KOPT-K1 (cell line): ENCODE measurements around the gene CPED1.

Experiments
- H3K27ac ChIP-seq: fragments of 200-600 bp; sonication (generic); 2 replicates; pipeline ENCODE4 v1.5.1; 2016; ENCODE audit warnings: antibody characterized with exemption, mild to moderate bottlenecking, low read depth, low read length; ENCODE audit not compliant: poor library complexity, severe bottlenecking
- H3K36me3 ChIP-seq: fragments of 200-600 bp; sonication (generic); 2 replicates; pipeline ENCODE4 v1.5.1; 2017; ENCODE audit warnings: antibody characterized with exemption, mild to moderate bottlenecking, low read length, moderate library complexity; ENCODE audit not compliant: insufficient read depth
- H3K9me3 ChIP-seq: fragments of 200-600 bp; sonication (generic); 2 replicates; pipeline ENCODE4 v1.5.1; 2017; ENCODE audit warnings: antibody characterized with exemption, low read length, mild to moderate bottlenecking; ENCODE audit not compliant: insufficient read depth, poor library complexity, severe bottlenecking

The CPED1 gene

DNA sequence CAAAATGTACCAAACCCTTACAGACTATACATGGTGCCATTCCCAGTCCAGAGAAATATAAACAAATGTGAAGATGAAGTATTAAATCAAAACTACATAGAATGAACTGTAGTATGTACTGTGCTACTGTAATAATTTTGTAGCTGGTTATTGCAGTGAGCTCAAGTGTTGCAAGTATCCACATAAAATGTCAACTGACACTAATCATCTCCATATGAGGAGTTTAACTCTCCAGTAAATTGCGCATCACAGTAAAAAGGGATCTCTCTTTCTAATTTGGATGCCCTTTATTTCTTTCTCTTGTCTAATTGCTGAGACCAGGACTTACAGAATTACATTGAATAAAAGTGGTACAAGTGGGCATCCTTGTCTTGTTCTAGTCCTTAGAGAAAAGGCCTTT lies 165.5 kb downstream of the CPED1 start:
- Histone ChIP-seq H3K27ac (no peak overlapping the region), H3K9me3 (no peaks in the 10 kb centered on the region), H3K36me3 (no peaks in the 10 kb centered on the region)

DNA sequence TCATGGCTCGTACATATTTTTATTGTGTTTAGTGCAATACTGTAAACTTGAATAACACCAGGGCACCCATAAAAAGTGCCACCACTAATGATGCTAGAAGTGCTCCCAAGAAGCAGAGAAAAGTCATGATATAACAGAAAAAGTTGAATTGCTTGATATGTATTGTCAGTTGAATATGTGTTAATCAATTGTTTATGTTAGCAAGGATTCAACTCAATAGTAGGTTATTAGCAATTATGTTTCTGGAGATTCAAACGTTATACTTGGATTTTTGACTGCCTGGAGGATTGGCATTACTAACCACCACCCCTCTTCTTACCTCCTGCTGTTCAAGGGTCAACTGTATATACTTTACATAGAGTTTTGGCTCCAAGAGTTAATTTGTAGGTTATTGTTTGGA lies 168.3 kb downstream of the CPED1 start:
- H3K27ac ChIP-seq, result no peak overlapping the region
- no peaks in the 10 kb centered on the region for H3K9me3 ChIP-seq

DNA sequence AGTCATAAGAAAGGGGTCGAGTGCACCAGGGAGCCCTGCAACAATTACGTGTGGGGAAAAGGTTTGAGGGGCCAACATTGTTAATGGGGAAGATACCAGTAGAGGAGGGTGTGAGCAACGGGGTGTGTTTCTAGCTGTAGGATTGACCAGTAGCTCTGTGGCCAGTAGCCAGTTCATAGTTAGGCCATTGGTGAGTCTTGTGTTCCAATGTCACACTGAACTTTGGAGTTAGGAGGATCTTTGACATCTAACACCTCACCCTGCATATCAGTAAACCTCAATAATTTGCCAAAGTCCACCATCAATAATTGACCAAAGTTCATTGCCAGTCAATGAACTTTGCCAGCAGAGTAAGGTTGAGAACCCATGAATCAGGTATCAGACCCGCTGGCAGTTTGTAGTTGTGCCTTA lies 168.8 kb downstream of the CPED1 start:
- Histone ChIP-seq H3K27ac (no peak overlapping the region), H3K36me3 (no peaks in the 10 kb centered on the region), H3K9me3 (no peaks in the 10 kb centered on the region)

More for the DNA sequence above, 168.3 kb downstream of the CPED1 start:
- H3K36me3 ChIP-seq, result no peaks in the 10 kb centered on the region

DNA sequence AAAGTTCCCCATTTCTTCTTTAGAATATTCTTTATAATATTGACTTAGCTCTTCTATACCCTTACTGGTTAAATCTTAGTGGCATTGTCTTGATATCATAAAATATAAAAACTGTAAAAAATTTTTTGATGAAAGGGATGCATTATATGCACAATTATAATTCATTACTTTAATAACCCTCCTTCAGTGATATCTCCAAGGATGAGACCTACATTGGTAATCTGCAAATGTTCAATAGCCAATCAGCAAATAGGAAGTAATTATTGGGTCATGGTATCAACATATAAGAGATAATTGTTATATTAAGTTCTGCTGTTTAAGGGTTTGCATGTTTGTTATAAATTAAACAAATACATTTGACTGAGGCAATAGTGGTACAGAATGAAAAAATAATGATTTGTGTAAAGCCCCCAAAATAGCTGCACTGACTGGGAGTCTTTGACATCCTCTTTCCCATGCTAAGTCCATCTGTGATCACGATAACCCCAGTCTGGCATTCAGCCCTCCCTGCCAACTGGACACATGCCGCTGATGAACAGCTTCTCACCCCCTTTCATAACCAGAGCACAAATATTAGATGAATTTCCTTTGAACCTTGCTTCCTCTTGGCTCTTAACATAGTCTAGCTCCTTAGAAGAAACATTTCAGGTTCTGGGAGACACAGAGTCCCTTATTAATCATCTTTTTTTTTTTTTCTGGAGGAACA lies 169.5 kb downstream of the CPED1 start:
- H3K36me3 ChIP-seq, result no peaks in the 10 kb centered on the region

DNA sequence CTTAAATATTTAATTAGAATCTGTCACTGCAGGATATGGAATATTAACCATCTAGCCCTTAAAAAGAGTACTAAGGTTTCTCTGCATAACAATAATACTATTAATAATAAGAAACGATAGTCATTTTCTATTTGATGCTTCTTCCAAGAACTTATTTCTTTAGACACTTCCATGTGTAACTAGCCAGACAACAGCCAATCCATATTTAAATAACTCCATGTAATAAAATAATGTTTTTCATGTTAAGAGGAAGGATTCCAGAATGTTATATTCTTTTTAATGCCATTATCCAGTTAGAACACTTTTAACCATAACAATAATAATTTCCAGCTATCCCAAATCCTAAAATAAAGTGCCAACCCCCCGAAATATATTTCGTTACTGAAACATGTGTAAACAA lies 170.2 kb downstream of the CPED1 start:
- Histone ChIP-seq H3K27ac (no peak overlapping the region), H3K36me3 (no peaks in the 10 kb centered on the region), H3K9me3 (no peaks in the 10 kb centered on the region)

More for the DNA sequence above, 169.5 kb downstream of the CPED1 start:
- Histone ChIP-seq H3K9me3 (no peaks in the 10 kb centered on the region), H3K27ac (no peak overlapping the region)

DNA sequence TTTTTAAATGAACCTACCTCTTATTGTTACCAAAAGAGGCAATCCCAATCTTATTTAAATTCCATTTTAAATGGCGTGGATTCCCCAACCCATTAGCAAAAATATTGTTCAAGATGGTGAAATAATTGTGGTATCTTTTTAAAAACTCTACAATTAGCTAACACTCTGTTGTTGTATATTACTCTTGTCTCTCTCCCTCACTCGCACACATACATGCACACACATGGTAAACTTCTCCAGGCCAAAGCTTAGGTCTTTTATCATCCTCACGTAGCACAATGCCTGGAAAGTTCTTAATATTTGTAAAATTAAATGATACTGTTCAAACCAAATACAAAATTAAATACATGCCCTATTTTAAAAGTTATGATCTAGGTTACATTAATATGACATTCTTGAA lies 171.0 kb downstream of the CPED1 start:
- H3K36me3 ChIP-seq, result no peaks in the 10 kb centered on the region
- H3K27ac ChIP-seq, result no peak overlapping the region
- no peaks in the 10 kb centered on the region for H3K9me3 ChIP-seq

DNA sequence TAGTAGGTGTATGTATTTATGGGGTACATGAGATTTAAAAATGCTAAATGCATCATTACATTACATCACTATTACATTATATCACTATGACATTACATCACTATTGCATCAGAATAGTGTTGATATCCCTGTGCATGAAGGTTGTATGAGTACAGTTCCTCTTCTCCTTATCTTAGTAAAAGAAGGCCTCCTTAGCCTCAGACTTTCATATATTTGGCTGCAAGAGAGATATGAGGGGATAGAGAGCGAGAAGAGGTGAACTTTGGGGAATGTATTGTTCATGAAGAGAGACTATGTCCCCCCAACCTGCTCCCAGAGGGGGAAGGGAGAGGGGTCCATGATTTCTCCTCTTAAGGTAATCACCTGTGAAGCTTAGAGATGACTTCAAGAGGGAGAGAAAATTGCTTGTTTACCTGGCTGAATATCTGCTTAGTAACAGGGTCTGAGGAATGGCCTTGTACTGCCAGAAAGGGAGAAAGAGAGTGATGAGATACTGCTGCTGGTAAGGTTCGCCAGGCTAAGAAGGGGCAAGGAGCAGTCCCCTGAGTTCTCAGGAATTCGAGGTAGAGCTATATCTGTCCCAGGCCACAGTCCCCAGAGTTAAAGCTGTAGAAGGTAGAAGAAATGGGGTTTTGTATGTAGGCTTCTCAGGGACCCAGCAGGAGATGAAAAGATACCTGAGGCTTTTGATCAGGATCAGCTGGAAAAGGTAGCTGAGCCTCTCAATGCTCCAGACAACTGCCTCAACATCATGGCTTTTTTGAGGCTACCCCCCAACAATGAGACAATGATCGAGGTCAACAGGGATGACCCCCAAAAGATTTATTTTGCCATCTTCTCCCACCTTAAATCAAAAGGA lies 171.9 kb downstream of the CPED1 start:
- H3K27ac ChIP-seq, result no peak overlapping the region
- no peaks in the 10 kb centered on the region for H3K9me3 ChIP-seq
- H3K36me3 ChIP-seq, result no peaks in the 10 kb centered on the region

DNA sequence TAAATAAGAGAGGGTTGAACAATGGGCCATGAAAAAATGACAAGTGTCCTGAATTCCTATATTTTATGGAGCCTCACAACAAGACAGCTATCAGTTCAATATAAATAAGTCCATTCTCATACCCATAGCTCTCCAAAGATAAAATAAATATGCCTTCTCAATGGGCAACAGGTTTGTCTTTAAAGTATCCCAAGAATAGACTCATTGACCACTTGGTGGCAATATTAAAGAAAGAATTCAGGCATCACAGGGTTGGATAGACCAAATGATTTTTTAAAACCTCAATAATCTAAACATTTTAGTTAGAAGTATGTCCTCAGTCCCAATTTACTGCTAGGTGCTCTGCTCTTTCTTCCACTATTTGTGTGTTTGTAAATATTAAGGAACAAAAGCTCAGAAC lies 175.2 kb downstream of the CPED1 start:
- no peak overlapping the region for H3K27ac ChIP-seq
- no peaks in the 10 kb centered on the region for H3K9me3 ChIP-seq
- no peaks in the 10 kb centered on the region for H3K36me3 ChIP-seq

DNA sequence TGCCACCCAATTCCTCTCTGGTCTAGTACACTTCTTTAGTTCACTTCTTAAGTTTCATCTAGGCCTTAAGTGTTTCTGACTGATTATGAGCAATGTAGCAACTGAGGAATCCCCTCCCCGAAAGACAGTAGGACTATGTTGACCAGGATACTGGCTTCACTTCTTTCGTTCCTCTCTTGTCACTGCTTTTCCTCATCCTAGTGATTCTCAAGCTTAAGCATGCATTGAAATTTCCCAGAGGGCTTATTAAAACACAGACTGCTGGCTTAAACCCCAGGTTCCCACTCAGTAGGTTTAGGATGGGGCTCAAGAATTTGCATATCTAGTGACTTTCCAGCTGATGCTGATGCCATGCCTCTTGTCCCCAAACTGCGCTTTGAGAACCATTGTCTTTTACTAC lies 175.7 kb downstream of the CPED1 start:
- H3K36me3 ChIP-seq, result no peaks in the 10 kb centered on the region
- no peak overlapping the region for H3K27ac ChIP-seq
- H3K9me3 ChIP-seq, result no peaks in the 10 kb centered on the region

DNA sequence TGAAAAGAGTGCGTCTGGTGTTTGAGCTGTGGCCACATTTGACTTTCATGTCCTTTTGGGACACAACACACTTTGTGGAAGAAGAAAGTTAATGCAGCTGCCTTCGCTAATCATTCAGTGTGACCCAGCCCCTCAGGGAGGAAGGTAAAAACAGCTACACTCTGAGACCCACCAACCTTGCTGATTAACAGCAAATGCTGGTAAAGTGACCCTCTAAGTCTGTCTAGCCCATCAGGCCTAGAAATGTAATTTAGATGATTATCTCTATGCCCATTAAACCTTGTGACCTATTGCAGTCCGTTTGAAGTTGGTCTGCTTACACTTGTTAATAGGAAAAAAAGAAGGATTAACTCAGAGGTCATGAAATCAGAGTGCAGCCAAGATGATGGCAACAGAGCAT lies 178.4 kb downstream of the CPED1 start:
- no peaks in the 10 kb centered on the region for H3K36me3 ChIP-seq
- no peaks in the 10 kb centered on the region for H3K9me3 ChIP-seq
- no peak overlapping the region for H3K27ac ChIP-seq

DNA sequence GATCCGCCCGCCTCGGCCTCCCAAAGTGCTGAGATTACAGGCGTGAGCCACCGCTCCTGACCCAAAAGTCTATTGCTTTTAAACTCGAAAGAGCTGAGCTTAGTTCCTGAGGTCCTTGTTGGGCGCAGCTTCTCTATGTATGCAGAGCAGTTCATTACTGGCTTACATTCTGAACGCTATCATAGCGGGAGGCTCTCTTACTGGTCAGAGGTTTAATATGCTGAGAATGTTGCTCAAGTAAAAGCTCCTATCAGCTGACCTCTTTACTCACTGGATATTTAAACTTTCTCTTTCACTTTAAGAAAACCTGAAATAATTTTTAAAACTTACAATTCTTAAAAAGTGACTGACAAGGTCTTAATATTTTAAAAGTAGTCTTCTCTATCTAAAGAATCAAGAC lies 179.5 kb downstream of the CPED1 start:
- Histone ChIP-seq H3K9me3 (no peaks in the 10 kb centered on the region), H3K27ac (no peak overlapping the region), H3K36me3 (no peaks in the 10 kb centered on the region)

DNA sequence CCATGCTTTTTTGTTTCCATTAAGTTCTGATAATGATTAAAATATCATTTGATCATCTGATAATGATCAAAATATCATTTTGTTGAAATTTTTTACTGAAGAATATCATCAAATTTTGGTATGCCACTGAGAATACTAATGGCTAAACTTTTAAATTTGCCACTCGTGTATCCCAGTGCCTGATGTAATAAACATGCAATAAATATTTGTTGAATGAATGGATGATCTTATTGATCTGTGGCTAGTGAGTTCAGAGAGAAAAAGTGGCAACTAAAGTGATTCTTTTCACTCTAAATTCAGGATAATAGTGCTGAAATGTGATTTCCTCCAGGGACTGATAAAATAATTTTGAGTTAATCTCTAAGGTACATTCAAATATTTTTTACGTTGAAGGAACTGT lies 181.0 kb downstream of the CPED1 start:
- Histone ChIP-seq H3K27ac (no peak overlapping the region), H3K9me3 (no peaks in the 10 kb centered on the region), H3K36me3 (no peaks in the 10 kb centered on the region)

DNA sequence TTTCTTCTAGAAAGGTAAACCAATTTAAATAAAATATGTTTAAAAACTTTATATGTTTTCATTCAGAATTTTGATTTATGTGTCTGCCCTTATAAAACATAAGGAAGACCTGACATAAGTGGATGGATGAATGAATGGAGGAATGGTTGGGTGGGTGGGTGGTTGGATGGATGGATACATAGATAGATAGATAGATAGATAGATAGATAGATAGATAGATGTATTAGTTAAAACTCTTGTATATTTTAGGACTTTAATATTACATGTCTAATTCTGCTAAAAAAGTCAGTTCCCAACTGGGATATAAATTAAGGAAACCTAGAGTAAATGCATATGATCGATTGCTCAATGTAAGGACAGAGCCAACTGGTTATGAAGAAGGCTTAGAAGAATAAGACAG lies 184.0 kb downstream of the CPED1 start:
- H3K9me3 ChIP-seq, result no peaks in the 10 kb centered on the region
- H3K36me3 ChIP-seq, result no peaks in the 10 kb centered on the region
- H3K27ac ChIP-seq, result no peak overlapping the region

DNA sequence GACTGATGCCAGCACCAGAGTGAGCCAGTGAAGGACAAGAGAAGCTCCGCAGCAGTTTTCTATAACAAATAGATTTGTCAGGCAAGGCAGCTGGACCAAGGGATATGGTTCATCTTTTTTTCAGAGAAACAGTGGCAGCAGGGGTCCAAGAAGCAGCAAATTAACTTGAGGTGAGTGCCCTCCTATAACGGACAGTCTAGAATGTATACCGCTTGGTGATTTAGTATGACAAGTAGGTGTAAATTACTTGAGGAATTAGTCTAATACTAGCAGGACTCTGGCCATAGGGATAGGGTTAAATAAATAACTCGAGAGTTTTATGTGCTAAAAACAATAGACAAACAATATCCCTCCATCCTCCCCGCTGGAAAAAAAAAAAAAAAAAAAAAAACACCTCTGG lies 187.3 kb downstream of the CPED1 start:
- no peaks in the 10 kb centered on the region for H3K36me3 ChIP-seq
- H3K27ac ChIP-seq, result no peak overlapping the region
- no peaks in the 10 kb centered on the region for H3K9me3 ChIP-seq

DNA sequence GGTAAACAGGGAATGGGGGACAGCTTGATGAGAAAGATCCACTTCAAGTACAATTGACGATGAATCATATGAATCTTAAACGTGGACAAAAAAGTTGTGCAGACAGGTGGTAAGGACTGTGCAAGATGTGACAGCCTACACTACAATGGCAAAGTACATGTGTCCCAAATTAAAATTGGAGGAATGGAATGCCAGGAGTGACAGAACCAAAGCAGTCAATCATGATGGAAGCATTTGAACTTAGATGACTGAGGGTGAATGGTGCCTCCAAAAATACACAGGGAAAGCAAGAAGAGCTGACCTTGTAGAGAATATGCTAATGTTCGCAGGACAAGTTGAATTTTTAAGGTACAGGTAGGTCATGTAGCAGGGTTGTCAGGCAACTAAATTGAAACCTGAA lies 189.9 kb downstream of the CPED1 start:
- Histone ChIP-seq H3K27ac (no peak overlapping the region), H3K9me3 (no peaks in the 10 kb centered on the region), H3K36me3 (no peaks in the 10 kb centered on the region)
